Progenitor cell of endocrine pancreas (in vitro differentiated cells): Measurements from ENCODE around the gene DUSP8. TPM values are rescaled to one million over a fixed set of nuclear protein-coding genes. Genes with fewer than 3 reads are reported as not detected.

Source experiments
- DNase-seq: peaks from one replicate; pipeline ENCODE4 v3.0.0; 2021; ENCODE audit warnings: low spot score; ENCODE audit not compliant: unreplicated experiment
- H3K27ac Mint-ChIP-seq: 2 replicates; pipeline ENCODE4 v1.8.0; 2021; ENCODE audit warnings: mild to moderate bottlenecking, moderate library complexity, mixed read lengths
- H3K27me3 Mint-ChIP-seq: 2 replicates; pipeline ENCODE4 v1.8.0; 2021; ENCODE audit warnings: mixed read lengths
- H3K36me3 Mint-ChIP-seq: 2 replicates; pipeline ENCODE4 v1.8.0; 2022; ENCODE audit warnings: mixed read lengths; ENCODE audit not compliant: insufficient read depth
- H3K4me1 Mint-ChIP-seq: 2 replicates; pipeline ENCODE4 v1.8.0; 2021; ENCODE audit warnings: low read depth, mixed read lengths
- H3K4me3 Mint-ChIP-seq: 2 replicates; pipeline ENCODE4 v1.8.0; 2021; ENCODE audit warnings: low read depth, mild to moderate bottlenecking, moderate library complexity, mixed read lengths
- H3K9me3 Mint-ChIP-seq: 2 replicates; pipeline ENCODE4 v1.8.0; 2021; ENCODE audit warnings: low read depth, mixed read lengths
- total RNA-seq: library from RNA; stranded (reverse); gene quantifications from 2 replicates; pipeline ENCODE4 v1.2.1, GENCODE V29; 2021
- TF ChIP-seq, protein P1 (sequence below): fragments of 200-600 bp; sonication (generic); IDR thresholded peaks from one replicate; pipeline ENCODE4 v1.5.0; 2021; ENCODE audit warnings: antibody characterized with exemption, mild to moderate bottlenecking; ENCODE audit not compliant: unreplicated experiment

DUSP8 gene
- total RNA-seq, 1 donor from 2014 or later, result 15.2 TPM

- no peaks in the 10 kb centered on the region for H3K36me3 Mint-ChIP-seq
- H3K27ac Mint-ChIP-seq, result no peak overlapping the region
- H3K4me1 Mint-ChIP-seq, result no peaks in the 10 kb centered on the region
- H3K4me3 Mint-ChIP-seq, result no peak overlapping the region
- no peaks in the 10 kb centered on the region for H3K9me3 Mint-ChIP-seq
- TF ChIP-seq, protein P1, sequence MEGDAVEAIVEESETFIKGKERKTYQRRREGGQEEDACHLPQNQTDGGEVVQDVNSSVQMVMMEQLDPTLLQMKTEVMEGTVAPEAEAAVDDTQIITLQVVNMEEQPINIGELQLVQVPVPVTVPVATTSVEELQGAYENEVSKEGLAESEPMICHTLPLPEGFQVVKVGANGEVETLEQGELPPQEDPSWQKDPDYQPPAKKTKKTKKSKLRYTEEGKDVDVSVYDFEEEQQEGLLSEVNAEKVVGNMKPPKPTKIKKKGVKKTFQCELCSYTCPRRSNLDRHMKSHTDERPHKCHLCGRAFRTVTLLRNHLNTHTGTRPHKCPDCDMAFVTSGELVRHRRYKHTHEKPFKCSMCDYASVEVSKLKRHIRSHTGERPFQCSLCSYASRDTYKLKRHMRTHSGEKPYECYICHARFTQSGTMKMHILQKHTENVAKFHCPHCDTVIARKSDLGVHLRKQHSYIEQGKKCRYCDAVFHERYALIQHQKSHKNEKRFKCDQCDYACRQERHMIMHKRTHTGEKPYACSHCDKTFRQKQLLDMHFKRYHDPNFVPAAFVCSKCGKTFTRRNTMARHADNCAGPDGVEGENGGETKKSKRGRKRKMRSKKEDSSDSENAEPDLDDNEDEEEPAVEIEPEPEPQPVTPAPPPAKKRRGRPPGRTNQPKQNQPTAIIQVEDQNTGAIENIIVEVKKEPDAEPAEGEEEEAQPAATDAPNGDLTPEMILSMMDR, result no peak
- no peak for DNase-seq
- H3K27me3 Mint-ChIP-seq, result peaks cover 16% of the 10 kb centered on the region
Measured at GRCh38 chr11:1534682-1535081, 37.4 kb downstream of the DUSP8 start.

DNA sequence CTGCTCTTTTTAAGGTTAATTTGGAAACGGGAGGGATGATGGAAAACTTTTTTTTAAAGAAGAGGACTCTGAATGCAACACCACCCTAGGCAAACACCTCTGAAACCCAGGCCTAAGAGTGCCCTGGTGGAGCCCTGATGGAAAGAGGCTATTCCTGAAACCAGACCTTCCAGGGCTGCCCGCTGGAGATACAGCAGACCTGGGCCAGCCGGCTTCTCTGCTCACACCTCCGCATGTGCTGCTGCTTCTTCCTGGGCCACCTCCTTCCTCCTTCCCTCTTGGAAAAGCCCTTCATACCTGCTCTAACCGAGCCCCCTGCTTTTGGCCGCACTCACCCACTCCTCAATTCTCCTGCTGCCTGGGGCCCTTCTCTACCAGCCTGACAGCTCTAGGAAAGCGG, 37.9 kb downstream of the DUSP8 start:
- Mint-ChIP-seq H3K9me3 (no peaks in the 10 kb centered on the region), H3K36me3 (no peaks in the 10 kb centered on the region), H3K27me3 (peaks cover 11% of the 10 kb centered on the region), H3K4me3 (no peak overlapping the region), H3K4me1 (no peaks in the 10 kb centered on the region), H3K27ac (no peak overlapping the region)
- no peak for DNase-seq
- TF ChIP-seq, protein P1, result no peak

DNA sequence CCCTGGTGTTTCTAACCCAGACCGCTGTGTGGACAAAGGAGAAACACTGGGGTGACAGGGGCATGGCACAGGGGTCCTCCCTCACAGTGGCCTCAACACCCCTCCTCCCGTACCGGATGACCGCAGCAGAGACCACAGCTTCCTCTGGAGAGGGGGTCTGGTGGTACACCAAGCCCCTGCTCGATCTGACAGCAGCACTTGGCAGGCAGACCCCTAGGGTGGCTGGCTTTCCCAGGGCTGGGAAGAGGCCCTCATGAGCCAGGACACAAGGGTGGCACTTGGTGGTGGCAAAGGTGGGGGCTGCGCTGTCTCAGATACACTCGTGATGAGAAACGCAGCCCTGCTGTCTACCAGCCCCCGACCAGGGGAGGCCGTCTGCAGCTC, 38.7 kb downstream of the DUSP8 start:
- Mint-ChIP-seq H3K9me3 (no peaks in the 10 kb centered on the region), H3K27ac (no peak overlapping the region), H3K4me1 (no peaks in the 10 kb centered on the region), H3K36me3 (no peaks in the 10 kb centered on the region), H3K27me3 (peaks cover 7% of the 10 kb centered on the region), H3K4me3 (no peak overlapping the region)
- TF ChIP-seq, protein P1, result no peak
- DNase-seq, result no peak

- H3K4me3 Mint-ChIP-seq, result no peak overlapping the region
- H3K27ac Mint-ChIP-seq, result no peak overlapping the region
- DNase-seq, result no peak
- no peaks in the 10 kb centered on the region for H3K9me3 Mint-ChIP-seq
- H3K4me1 Mint-ChIP-seq, result no peaks in the 10 kb centered on the region
- no peaks in the 10 kb centered on the region for H3K36me3 Mint-ChIP-seq
- TF ChIP-seq, protein P1, result no peak
- H3K27me3 Mint-ChIP-seq, result peaks cover 1% of the 10 kb centered on the region
Measured at GRCh38 chr11:1532606-1533341, 39.3 kb downstream of the DUSP8 start.

- TF ChIP-seq, protein P1, result no peak
- no peaks in the 10 kb centered on the region for H3K36me3 Mint-ChIP-seq
- H3K4me3 Mint-ChIP-seq, result no peak overlapping the region
- H3K4me1 Mint-ChIP-seq, result no peaks in the 10 kb centered on the region
- H3K27ac Mint-ChIP-seq, result peak overlapping the region; percentile 84
- H3K27me3 Mint-ChIP-seq, result no peaks in the 10 kb centered on the region
- DNase-seq, result no peak
- no peaks in the 10 kb centered on the region for H3K9me3 Mint-ChIP-seq
Measured at GRCh38 chr11:1532014-1532586, 40.0 kb downstream of the DUSP8 start.
